SH-SY5Y (cell line): Measurements from ENCODE around the gene ASB10.

Experiments used
- GATA2 ChIP-seq: IDR thresholded peaks from 2 replicates; pipeline ENCODE4 v1.6.1; 2011; ENCODE audit warnings: mild to moderate bottlenecking, low read depth, low read length
- GATA3 ChIP-seq: IDR thresholded peaks from 2 replicates; pipeline ENCODE4 v1.6.1; 2011; ENCODE audit warnings: low read depth, mild to moderate bottlenecking, low read length, moderate library complexity

The ASB10 gene

DNA sequence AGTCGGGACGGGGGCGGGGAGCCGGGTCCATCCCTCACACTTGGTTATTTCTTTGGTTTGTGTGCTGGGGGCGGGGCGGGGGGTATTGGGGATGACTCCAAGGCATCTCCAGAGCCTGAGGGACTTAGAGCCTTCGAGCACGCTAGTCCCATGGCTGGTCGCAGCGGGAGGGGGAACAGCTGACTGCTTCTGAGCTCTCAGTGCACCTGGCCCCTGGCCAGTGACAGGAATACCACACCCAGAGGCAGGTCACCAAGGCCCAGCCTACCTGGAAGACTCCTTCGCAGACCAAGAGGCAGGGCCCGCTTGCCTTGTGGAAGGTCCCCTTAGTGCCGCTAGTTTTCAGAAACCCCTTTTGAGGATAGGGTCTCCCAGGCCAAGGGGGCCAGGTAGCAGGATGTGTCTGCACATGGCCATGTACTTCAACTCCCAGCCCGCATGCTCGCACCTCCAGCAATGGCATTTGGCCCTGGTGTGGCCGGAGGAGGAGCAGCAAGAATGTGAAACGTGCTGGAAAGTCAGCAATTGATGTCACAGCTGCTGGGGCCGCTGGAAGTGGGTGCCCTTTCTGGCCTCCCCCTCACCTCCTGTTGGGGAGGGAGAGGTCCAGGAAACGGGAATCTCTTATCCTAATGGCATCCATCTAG lies 60.4 kb downstream of the ASB10 start:
- TF ChIP-seq GATA2 (no peak), GATA3 (no peak)

DNA sequence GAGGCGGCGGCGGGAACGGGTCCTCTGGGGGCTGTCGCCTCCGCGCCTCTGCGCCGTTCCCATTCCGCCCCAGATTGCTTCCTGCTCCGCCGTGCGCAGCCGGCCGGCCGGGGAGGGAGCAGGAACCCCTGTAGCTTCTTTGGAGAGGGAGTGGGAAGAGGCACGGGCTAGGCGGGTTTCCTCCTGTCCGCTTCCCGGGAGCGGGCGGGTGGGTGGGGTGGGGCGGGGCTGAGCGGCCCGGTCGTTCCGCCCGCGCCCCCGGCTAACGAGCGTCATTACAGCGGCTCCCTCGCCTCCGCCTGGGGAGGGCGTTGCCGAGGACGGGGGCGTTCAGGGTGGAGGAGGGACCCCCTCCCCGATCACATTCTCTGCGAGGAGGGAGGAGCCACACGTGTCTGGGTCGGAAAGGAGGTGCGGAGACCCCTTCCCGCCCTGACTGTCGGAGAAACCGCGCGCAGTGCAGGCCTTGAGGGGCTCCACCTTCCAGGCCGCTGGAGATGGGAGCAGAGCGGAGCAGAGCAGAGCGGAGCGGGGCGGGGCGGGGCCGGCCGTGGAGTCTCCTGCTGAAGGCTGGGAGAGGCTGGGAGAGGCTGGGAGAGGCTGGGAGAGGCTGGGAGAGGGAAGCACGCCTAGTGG lies 61.1 kb downstream of the ASB10 start:
- no peak for TF ChIP-seq GATA2
- TF ChIP-seq GATA3 = no peak
